Subcutaneous adipose tissue (tissue), 4 donors: ENCODE results near the gene MBD5. TPM values are rescaled to one million over a fixed set of nuclear protein-coding genes. Genes with fewer than 3 reads are reported as not detected.

Source experiments
- CTCF ChIP-seq: fragments of 450-650 bp; IDR thresholded peaks from one replicate; pipeline ENCODE4 v1.5.1; 2016; ENCODE audit warnings: low read depth, mild to moderate bottlenecking, control low read depth, antibody characterized with exemption, moderate library complexity
- total RNA-seq, 4 donors: library from RNA; depleted of rRNA; stranded (reverse); fragments of >200 nt; gene quantifications; one replicate each; pipeline ENCODE4 v1.1.0, GENCODE V29; 2016

The MBD5 gene
- total RNA-seq, 4 donors from 2014 or later: 29.4 to 35.0 (median 32.9) TPM

- no peak for TF ChIP-seq CTCF
Measured at GRCh38 chr2:148523315-148523714, 502.4 kb downstream of the MBD5 start.

- TF ChIP-seq CTCF: no peak
Measured at GRCh38 chr2:148524519-148524919, 503.6 kb downstream of the MBD5 start.

GRCh38 chr2:148525130-148525529 lies 504.2 kb downstream of the MBD5 start:
- no peak for TF ChIP-seq CTCF

- TF ChIP-seq CTCF: no peak
Measured at GRCh38 chr2:148526509-148527346, 505.8 kb downstream of the MBD5 start.

- no peak for TF ChIP-seq CTCF
Measured at GRCh38 chr2:148527488-148528340, 506.8 kb downstream of the MBD5 start.

GRCh38 chr2:148528356-148529064 lies 507.6 kb downstream of the MBD5 start:
- no peak for TF ChIP-seq CTCF
